Fibroblast of gingiva (primary cell): ENCODE results near the gene ATXN1.
"Not testable (repeated sequence)": the region's sequence is repeated elsewhere in the genome, so short reads cannot be mapped to it uniquely, and the experiment has no call there.

Experiments
- DNase-seq: peaks from one replicate; pipeline ENCODE4 v3.0.0-alpha.2; 2011; ENCODE audit warnings: low read depth

ATXN1 gene

GRCh38 chr6:16570221-16570553, 191.1 kb downstream of the ATXN1 start:
- no peak for DNase-seq

- no peak for DNase-seq
Measured at GRCh38 chr6:16568128-16568527, 193.1 kb downstream of the ATXN1 start.

GRCh38 chr6:16567071-16567470, 194.2 kb downstream of the ATXN1 start:
- DNase-seq: no peak

GRCh38 chr6:16564436-16564835, 196.8 kb downstream of the ATXN1 start:
- DNase-seq: no peak

GRCh38 chr6:16563628-16564240, 197.5 kb downstream of the ATXN1 start:
- DNase-seq: no peak

- DNase-seq: no peak
Measured at GRCh38 chr6:16562498-16562897, 198.8 kb downstream of the ATXN1 start.

- no peak for DNase-seq
Measured at GRCh38 chr6:16559071-16559470, 202.2 kb downstream of the ATXN1 start.

GRCh38 chr6:16555550-16555949, 205.7 kb downstream of the ATXN1 start:
- no peak for DNase-seq

- DNase-seq: no peak
Measured at GRCh38 chr6:16553531-16553930, 207.7 kb downstream of the ATXN1 start.

GRCh38 chr6:16551466-16551865, 209.8 kb downstream of the ATXN1 start:
- DNase-seq: no peak

GRCh38 chr6:16548121-16548520, 213.1 kb downstream of the ATXN1 start:
- no peak for DNase-seq

GRCh38 chr6:16547587-16547986, 213.7 kb downstream of the ATXN1 start:
- no peak for DNase-seq

GRCh38 chr6:16546861-16547260, 214.4 kb downstream of the ATXN1 start:
- DNase-seq: peak; percentile 18

GRCh38 chr6:16545382-16545781, 215.9 kb downstream of the ATXN1 start:
- no peak for DNase-seq

- no peak for DNase-seq
Measured at GRCh38 chr6:16544521-16544920, 216.7 kb downstream of the ATXN1 start.

GRCh38 chr6:16544006-16544405, 217.3 kb downstream of the ATXN1 start:
- peak; percentile 90 for DNase-seq

GRCh38 chr6:16543521-16543920, 217.7 kb downstream of the ATXN1 start:
- peak; percentile 6 for DNase-seq

- no peak for DNase-seq
Measured at GRCh38 chr6:16542070-16542469, 219.2 kb downstream of the ATXN1 start.

- DNase-seq: peak; percentile 72
Measured at GRCh38 chr6:16540804-16541752, 220.2 kb downstream of the ATXN1 start.

- not testable (repeated sequence) for DNase-seq
Measured at GRCh38 chr6:16540383-16540782, 220.9 kb downstream of the ATXN1 start.

GRCh38 chr6:16539086-16539931, 222.0 kb downstream of the ATXN1 start:
- no peak for DNase-seq

- DNase-seq: no peak
Measured at GRCh38 chr6:16535564-16535963, 225.7 kb downstream of the ATXN1 start.

- no peak for DNase-seq
Measured at GRCh38 chr6:16533721-16534136, 227.5 kb downstream of the ATXN1 start.
